T-helper 2 cell (primary cell): ENCODE results near the gene RBBP8.
A peak's percentile ranks its signal among the peaks of the same experiment; 100 is the strongest.
"Not testable (repeated sequence)": the region's sequence is repeated elsewhere in the genome, so short reads cannot be mapped to it uniquely, and the experiment has no call there.

Experiments used
- DNase-seq, 5 experiments: peaks; one replicate each; pipeline versions ENCODE4 v3.0.0 to v3.0.0-alpha.2; 2012 to 2022
- total RNA-seq, 2 donors: gene quantifications; one replicate each; lab custom pipeline; 2026; lab: John Stamatoyannopoulos, UW

The RBBP8 gene
- 14.4 to 15.6 reads per million in 2 donors for total RNA-seq

GRCh38 chr18:22933206-22933965, at the start of gene RBBP8:
TSS of gene RBBP8 (plus strand) at chr18:22933328. CDS start at chr18:22936852, 3,524 bp downstream.
- peak; percentile 68 to 88 (median 76) for DNase-seq

GRCh38 chr18:22883827-22884226, 49.3 kb upstream of the RBBP8 start:
- DNase-seq: no peak

GRCh38 chr18:22885694-22886093, 47.4 kb upstream of the RBBP8 start:
- DNase-seq: not testable (repeated sequence)

GRCh38 chr18:22899421-22899820, 33.7 kb upstream of the RBBP8 start:
- DNase-seq: no peak

GRCh38 chr18:22900558-22901238, 32.4 kb upstream of the RBBP8 start:
- no peak for DNase-seq

GRCh38 chr18:22902093-22902492, 31.0 kb upstream of the RBBP8 start:
- DNase-seq: no peak

- DNase-seq: not testable (repeated sequence)
Measured at GRCh38 chr18:22903248-22903647, 29.9 kb upstream of the RBBP8 start.

- no peak for DNase-seq
Measured at GRCh38 chr18:22912149-22912548, 21.0 kb upstream of the RBBP8 start.

- no peak for DNase-seq
Measured at GRCh38 chr18:22912835-22913234, 20.3 kb upstream of the RBBP8 start.

GRCh38 chr18:22913861-22914260, 19.3 kb upstream of the RBBP8 start:
- no peak for DNase-seq

GRCh38 chr18:22914633-22915032, 18.5 kb upstream of the RBBP8 start:
- DNase-seq: no peak

- DNase-seq: no peak
Measured at GRCh38 chr18:22915337-22915736, 17.8 kb upstream of the RBBP8 start.

- no peak for DNase-seq
Measured at GRCh38 chr18:22921772-22922171, 11.4 kb upstream of the RBBP8 start.

GRCh38 chr18:22924589-22924988, 8.5 kb upstream of the RBBP8 start:
- DNase-seq: no peak

GRCh38 chr18:22926454-22926853, 6.7 kb upstream of the RBBP8 start:
- no peak for DNase-seq

GRCh38 chr18:22928339-22928738, 4.8 kb upstream of the RBBP8 start:
- no peak for DNase-seq

GRCh38 chr18:22930089-22930713, 2.9 kb upstream of the RBBP8 start:
- DNase-seq: peak; percentile 36 to 83 (median 65)

GRCh38 chr18:22932885-22933205, 283 bp upstream of the RBBP8 start:
- no peak for DNase-seq

- no peak for DNase-seq
Measured at GRCh38 chr18:22933966-22934423, 867 bp downstream of the RBBP8 start.

GRCh38 chr18:22934789-22935188, 1.7 kb downstream of the RBBP8 start:
- DNase-seq: no peak

- peak in 1 of 5 experiments; percentile 51 for DNase-seq
Measured at GRCh38 chr18:22935431-22935830, 2.3 kb downstream of the RBBP8 start.

GRCh38 chr18:22936515-22936914, 3.4 kb downstream of the RBBP8 start:
- no peak for DNase-seq

GRCh38 chr18:22939649-22940048, 6.5 kb downstream of the RBBP8 start:
- peak in 1 of 5 experiments; percentile 20 for DNase-seq

- DNase-seq: no peak
Measured at GRCh38 chr18:22943847-22944246, 10.7 kb downstream of the RBBP8 start.
